Activated CD8-positive, alpha-beta memory T cell treated with anti-CD3 and anti-CD28 coated beads for 36 hours (primary cell): ENCODE measurements around the gene YBX1. TPM values are rescaled to one million over a fixed set of nuclear protein-coding genes. Genes with fewer than 3 reads are reported as not detected.
"Not testable (repeated sequence)": the region's sequence is repeated elsewhere in the genome, so short reads cannot be mapped to it uniquely, and the experiment has no call there.

Experiments
- CTCF ChIA-PET: fragments of 350-600 bp; sonication (Branson Sonifier 250); formaldehyde crosslinking; loops from one replicate; lab custom pipeline; 2021; ENCODE audit warnings: antibody characterized with exemption; lab: Charles Lee
- POLR2A ChIA-PET: fragments of 350-600 bp; sonication (Branson Sonifier 250); formaldehyde crosslinking; loops from one replicate; lab custom pipeline; 2021; ENCODE audit warnings: antibody characterized with exemption; lab: Charles Lee
- total RNA-seq, 2 experiments: library from RNA; stranded (reverse); gene quantifications; one replicate each; pipeline ENCODE4 v1.2.3, GENCODE V29; 2021

The YBX1 gene
- total RNA-seq, 2 experiments from 2014 or later: 1,420 to 1,437 TPM

DNA sequence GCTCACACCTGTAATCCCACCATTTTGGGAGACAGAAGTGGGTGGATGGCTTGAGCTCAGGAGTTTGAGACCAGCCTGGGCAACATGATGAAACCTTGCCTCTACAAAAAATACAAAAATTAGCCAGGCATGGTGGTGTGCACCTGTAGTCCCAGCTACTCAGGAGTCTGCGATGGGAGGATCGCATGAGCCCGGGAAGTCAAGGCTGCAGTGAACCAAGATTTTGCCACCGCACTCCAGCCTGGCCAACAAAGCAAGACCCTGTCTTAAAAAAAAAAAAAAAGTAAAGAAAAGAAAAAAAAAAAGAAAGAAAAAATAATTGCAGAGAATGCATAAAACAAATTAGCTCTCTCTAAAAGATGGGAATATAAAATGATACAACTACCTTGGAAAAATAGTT is 43.6 kb downstream of the YBX1 start:
- POLR2A ChIA-PET: not testable (repeated sequence)
- CTCF ChIA-PET: interaction anchor here (0.7 kb wide), 1 partner anchor 1093 kb away, joined by 3 read pairs; no protein-coding TSS in a partner anchor

GRCh38 chr1:42730002-42730401 is 47.8 kb downstream of the YBX1 start:
- POLR2A ChIA-PET: no interaction called here
- CTCF ChIA-PET: interaction anchor here (0.8 to 1.1 kb wide), 2 partner anchors 37 to 152 kb away, joined by 3 read pairs; partner anchors contain the start of genes C1orf50 and P3H1

DNA sequence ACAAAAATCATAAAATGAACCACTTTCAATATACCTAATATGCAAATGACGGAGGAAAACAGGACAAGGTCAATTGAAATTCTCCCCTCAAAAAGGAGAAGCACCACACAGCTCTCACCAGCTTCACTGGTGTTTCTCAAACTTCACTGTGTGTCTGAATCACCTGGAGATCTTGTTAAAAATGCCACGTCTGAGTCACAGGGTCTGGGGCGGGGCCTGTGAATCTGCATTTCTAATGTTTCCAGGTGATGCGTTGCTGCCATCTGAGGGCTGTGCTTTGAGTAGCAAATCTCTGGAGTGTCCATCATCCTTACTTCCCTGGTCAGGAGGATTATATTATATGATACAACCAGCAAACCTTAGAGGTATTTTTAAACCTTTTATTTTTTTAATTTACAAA is 48.8 kb downstream of the YBX1 start:
- CTCF ChIA-PET: interaction anchor here (1.1 kb wide), 1 partner anchor 153 kb away, joined by 3 read pairs; no protein-coding TSS in a partner anchor
- POLR2A ChIA-PET: interaction anchor here (0.6 kb wide), 1 partner anchor 117 kb away, joined by 5 read pairs; no protein-coding TSS in a partner anchor

- ChIA-PET POLR2A (no interaction called here), CTCF (no interaction called here)
Observed at GRCh38 chr1:42731585-42731984, 49.4 kb downstream of the YBX1 start.

DNA sequence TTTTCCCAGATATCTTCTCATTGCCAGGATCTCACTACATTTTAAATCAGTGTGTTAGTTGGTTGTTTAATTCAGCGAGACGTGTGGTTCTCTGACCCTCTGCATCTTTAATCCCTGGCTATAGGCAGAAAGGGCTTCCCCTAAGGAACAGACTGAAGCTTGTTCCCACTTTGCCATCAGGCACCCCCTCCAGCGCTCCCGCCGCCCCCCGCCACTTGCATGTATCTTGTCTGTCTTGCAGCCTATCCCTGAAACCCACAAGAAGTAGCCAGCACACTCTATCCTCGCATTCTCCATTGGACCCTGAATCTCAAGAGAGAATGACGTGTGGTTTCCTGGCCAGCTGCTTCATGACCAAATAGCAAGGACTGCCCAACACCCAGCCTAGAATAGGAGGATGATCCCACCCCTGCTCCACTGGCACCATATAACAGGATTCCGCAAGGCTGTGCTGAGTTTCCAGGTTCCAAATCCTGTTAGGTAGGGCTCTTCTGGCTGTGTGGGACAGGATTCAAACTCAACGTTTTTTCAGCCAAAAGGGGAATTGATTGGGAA is 50.0 kb downstream of the YBX1 start:
- ChIA-PET POLR2A (no interaction called here), CTCF (no interaction called here)

GRCh38 chr1:42733415-42734200 is 51.4 kb downstream of the YBX1 start:
- POLR2A ChIA-PET: no interaction called here
- CTCF ChIA-PET: interaction anchor here (0.5 to 0.8 kb wide), 3 partner anchors 12 to 158 kb away, joined by 3 read pairs; no protein-coding TSS in a partner anchor

- ChIA-PET CTCF (interaction anchor here (0.5 to 0.6 kb wide), 2 partner anchors 13 to 159 kb away, joined by 3 read pairs; no protein-coding TSS in a partner anchor), POLR2A (no interaction called here)
Observed at GRCh38 chr1:42734201-42735035, 52.2 kb downstream of the YBX1 start.

DNA sequence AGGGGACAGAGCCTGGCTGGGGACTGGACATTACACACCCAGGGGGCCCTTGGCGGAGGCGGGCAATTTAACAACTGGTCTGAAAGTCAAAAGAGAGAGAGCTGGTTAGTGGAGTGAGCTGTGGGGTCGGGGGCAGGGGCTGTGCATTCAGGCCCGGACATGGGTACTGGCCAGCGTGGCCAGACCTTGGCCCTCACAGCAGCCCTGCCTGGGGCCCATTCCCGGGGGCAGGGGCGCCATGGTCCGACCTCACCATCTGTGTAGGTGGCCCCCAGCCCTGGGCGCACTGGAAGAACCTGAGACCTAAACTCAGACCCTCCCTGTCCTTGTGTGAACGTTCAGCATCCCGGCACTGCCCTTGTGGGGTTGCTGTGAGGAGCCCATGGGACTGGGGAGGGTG is 52.8 kb downstream of the YBX1 start:
- ChIA-PET CTCF (no interaction called here), POLR2A (no interaction called here)

GRCh38 chr1:42735477-42736105 is 53.4 kb downstream of the YBX1 start:
- CTCF ChIA-PET: no interaction called here
- POLR2A ChIA-PET: no interaction called here

DNA sequence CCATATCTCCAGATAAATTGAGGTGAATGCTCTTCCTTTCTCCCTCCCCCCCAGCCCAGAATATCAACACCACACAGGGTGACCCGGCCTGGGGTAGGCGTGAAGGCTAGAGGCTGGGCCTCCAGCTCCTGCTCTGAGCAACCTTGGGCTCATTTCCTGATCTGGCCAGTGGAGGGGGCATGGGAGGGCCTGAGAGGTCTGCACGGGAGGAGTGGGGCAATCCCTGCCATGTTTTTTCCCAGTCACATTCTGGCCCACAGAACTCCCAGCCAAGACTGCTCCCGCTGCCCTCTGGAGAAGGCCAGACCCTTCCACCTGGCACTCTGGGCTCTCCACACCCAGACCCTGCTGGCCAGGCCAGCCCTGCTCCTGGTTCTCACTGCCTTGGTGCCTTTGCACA is 53.9 kb downstream of the YBX1 start:
- ChIA-PET CTCF (no interaction called here), POLR2A (no interaction called here)

GRCh38 chr1:42736571-42737200 is 54.5 kb downstream of the YBX1 start:
- POLR2A ChIA-PET: no interaction called here
- CTCF ChIA-PET: no interaction called here

- ChIA-PET CTCF (no interaction called here), POLR2A (no interaction called here)
Observed at GRCh38 chr1:42737257-42737656, 55.0 kb downstream of the YBX1 start.

GRCh38 chr1:42737986-42738677 is 55.9 kb downstream of the YBX1 start:
- CTCF ChIA-PET: no interaction called here
- POLR2A ChIA-PET: no interaction called here

DNA sequence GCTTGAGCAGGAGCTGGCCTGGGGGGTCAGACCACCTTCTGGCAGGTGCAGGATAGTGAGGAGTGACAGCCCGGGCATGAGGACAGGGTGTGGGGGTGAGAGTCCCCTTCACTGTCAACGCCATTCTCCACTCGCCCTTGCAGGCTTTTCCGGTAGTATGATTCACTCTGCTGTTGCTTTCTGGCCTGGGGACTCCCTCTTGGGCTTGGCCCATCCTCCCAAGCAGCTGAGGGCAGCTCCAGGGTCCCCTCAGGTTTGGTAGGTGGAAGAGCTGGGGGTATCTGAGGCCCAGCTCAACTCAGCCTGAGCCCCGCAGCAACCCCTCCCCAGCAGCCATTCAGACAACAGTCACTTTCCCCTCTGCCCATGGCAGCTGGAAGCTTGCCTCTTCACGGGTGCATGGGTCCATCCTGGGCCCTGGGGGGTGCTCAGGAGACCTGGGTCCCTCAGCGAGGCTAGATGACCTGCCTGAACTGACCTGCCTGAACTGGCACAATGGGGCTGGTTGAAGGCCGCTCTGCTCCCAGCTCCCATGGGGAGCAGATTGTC is 56.5 kb downstream of the YBX1 start:
- ChIA-PET POLR2A (no interaction called here), CTCF (no interaction called here)

- CTCF ChIA-PET: no interaction called here
Observed at GRCh38 chr1:42739753-42740700, 57.8 kb downstream of the YBX1 start, which contains the start of gene CLDN19. Gene CLDN19, minus strand, starts transcription at chr1:42740236. Its CDS starts 173 bp downstream, at chr1:42740063.

GRCh38 chr1:42740851-42741580 is 58.8 kb downstream of the YBX1 start:
- POLR2A ChIA-PET: no interaction called here

More at GRCh38 chr1:42739753-42740700, 57.8 kb downstream of the YBX1 start, which contains the start of gene CLDN19:
- POLR2A ChIA-PET: no interaction called here

More at GRCh38 chr1:42740851-42741580, 58.8 kb downstream of the YBX1 start:
- CTCF ChIA-PET: no interaction called here
